GM19035 (cell line): ENCODE results near the gene CCDC179.
A peak's percentile ranks its signal among the peaks of the same experiment; 100 is the strongest.

ENCODE experiments used
- ATAC-seq: cut with Tn5 transposase; IDR thresholded peaks from one replicate; pipeline ENCODE4 v1.9.1; 2021; ENCODE audit not compliant: unreplicated experiment

CCDC179 gene

GRCh38 chr11:22860241-22860640 lies at the start of gene CCDC179:
Gene CCDC179, minus strand, starts transcription at chr11:22860474. Its CDS starts 53 bp downstream, at chr11:22860421.
- ATAC-seq, result no peak

GRCh38 chr11:22903782-22904181 lies 43.5 kb upstream of the CCDC179 start:
- no peak for ATAC-seq

GRCh38 chr11:22901603-22902002 lies 41.3 kb upstream of the CCDC179 start:
- ATAC-seq, result no peak

- ATAC-seq, result no peak
Measured at GRCh38 chr11:22900764-22901486, 40.7 kb upstream of the CCDC179 start.

- ATAC-seq, result no peak
Measured at GRCh38 chr11:22898036-22898435, 37.8 kb upstream of the CCDC179 start.

- ATAC-seq, result no peak
Measured at GRCh38 chr11:22890227-22890626, 30.0 kb upstream of the CCDC179 start.

GRCh38 chr11:22884217-22884616 lies 23.9 kb upstream of the CCDC179 start:
- ATAC-seq, result no peak

GRCh38 chr11:22879630-22880029 lies 19.4 kb upstream of the CCDC179 start:
- no peak for ATAC-seq

GRCh38 chr11:22878604-22879003 lies 18.3 kb upstream of the CCDC179 start:
- no peak for ATAC-seq

- no peak for ATAC-seq
Measured at GRCh38 chr11:22878039-22878438, 17.8 kb upstream of the CCDC179 start.

- ATAC-seq, result peak; percentile 99
Measured at GRCh38 chr11:22875869-22876473, 15.7 kb upstream of the CCDC179 start.

- peak; percentile 50 for ATAC-seq
Measured at GRCh38 chr11:22869325-22869724, 9.1 kb upstream of the CCDC179 start.

GRCh38 chr11:22859756-22860155 lies 518 bp downstream of the CCDC179 start:
- no peak for ATAC-seq

GRCh38 chr11:22851477-22851876 lies 8.8 kb downstream of the CCDC179 start:
- no peak for ATAC-seq

GRCh38 chr11:22846726-22847125 lies 13.5 kb downstream of the CCDC179 start:
- ATAC-seq, result no peak

GRCh38 chr11:22832315-22833015 lies 27.8 kb downstream of the CCDC179 start:
- no peak for ATAC-seq

GRCh38 chr11:22830082-22830414 lies 30.2 kb downstream of the CCDC179 start:
- ATAC-seq, result no peak

- ATAC-seq, result peak; percentile 93
Measured at GRCh38 chr11:22829231-22830081, 30.8 kb downstream of the CCDC179 start, which contains the start of gene SVIP. Gene SVIP, minus strand, starts transcription at chr11:22829801. Its CDS starts 53 bp downstream, at chr11:22829748.

GRCh38 chr11:22828373-22828772 lies 31.9 kb downstream of the CCDC179 start:
- no peak for ATAC-seq

- no peak for ATAC-seq
Measured at GRCh38 chr11:22822203-22822602, 38.1 kb downstream of the CCDC179 start.

GRCh38 chr11:22809893-22810292 lies 50.4 kb downstream of the CCDC179 start:
- no peak for ATAC-seq
